Neural cell (in vitro differentiated cells): ENCODE measurements around the gene CLN6. TPM values are rescaled to one million over a fixed set of nuclear protein-coding genes. Genes with fewer than 3 reads are reported as not detected.

Experiments
- H2AFZ ChIP-seq: fragments of 200-600, 300-800 bp; sonication (generic), shearing (Covaris generic); 2 replicates; pipeline ENCODE4 v1.6.0; 2014; ENCODE audit warnings: low read depth, mild to moderate bottlenecking, antibody characterized with exemption, low read length, moderate library complexity
- H3F3A ChIP-seq: fragments of 200-600 bp; shearing (Covaris generic); 2 replicates; pipeline ENCODE4 v1.6.1; 2016; ENCODE audit warnings: mild to moderate bottlenecking, moderate library complexity, mixed read lengths, antibody characterized with exemption, low read length; ENCODE audit not compliant: insufficient read depth, poor library complexity, severe bottlenecking
- H3K27ac ChIP-seq: fragments of 200-600, 300-800 bp; sonication (generic), shearing (Covaris generic); 2 replicates; pipeline ENCODE4 v1.5.1; 2014; ENCODE audit warnings: mild to moderate bottlenecking, low read length, moderate library complexity
- H3K27me3 ChIP-seq: fragments of 300-800, 200-600 bp; sonication (generic), shearing (Covaris generic); 2 replicates; pipeline ENCODE4 v1.6.0; 2014; ENCODE audit warnings: mild to moderate bottlenecking, low read depth, low read length, moderate library complexity; ENCODE audit not compliant: insufficient read depth
- H3K36me3 ChIP-seq: fragments of 300-800, 200-600 bp; sonication (generic), shearing (Covaris generic); 2 replicates; pipeline ENCODE4 v1.5.1; 2014; ENCODE audit warnings: mild to moderate bottlenecking, antibody characterized with exemption, low read length, moderate library complexity; ENCODE audit not compliant: insufficient read depth
- H3K4me2 ChIP-seq: fragments of 300-800, 200-600 bp; sonication (generic), shearing (Covaris generic); 2 replicates; pipeline ENCODE4 v1.6.0; 2014; ENCODE audit warnings: mild to moderate bottlenecking, low read length
- H3K4me3 ChIP-seq: fragments of 300-800, 200-600 bp; sonication (generic), shearing (Covaris generic); 2 replicates; pipeline ENCODE4 v1.5.1; 2014; ENCODE audit warnings: mild to moderate bottlenecking, low read length, moderate library complexity
- H3K79me2 ChIP-seq: fragments of 200-600 bp; shearing (Covaris generic); replicated peaks from 2 replicates; pipeline ENCODE4 v1.6.0; 2014; ENCODE audit warnings: mild to moderate bottlenecking, low read length, moderate library complexity; ENCODE audit not compliant: insufficient read depth
- H3K9ac ChIP-seq: fragments of 300-800, 200-600 bp; sonication (generic), shearing (Covaris generic); 2 replicates; pipeline ENCODE4 v1.6.1; 2016; ENCODE audit warnings: mild to moderate bottlenecking, low read length, mixed read lengths
- H3K9me2 ChIP-seq: fragments of 200-600 bp; shearing (Covaris generic); 2 replicates; pipeline ENCODE4 v1.6.1; 2016; ENCODE audit warnings: mild to moderate bottlenecking, low read length, mixed read lengths; ENCODE audit not compliant: insufficient read depth
- H3K9me3 ChIP-seq: fragments of 200-600, 300-800 bp; sonication (generic), shearing (Covaris generic); 2 replicates; pipeline ENCODE4 v1.6.1; 2016; ENCODE audit warnings: mild to moderate bottlenecking, mixed run types, low read length, moderate library complexity, mixed read lengths
- H4K20me1 ChIP-seq: fragments of 200-600 bp; shearing (Covaris generic); 2 replicates; pipeline ENCODE4 v1.6.1; 2016; ENCODE audit warnings: mild to moderate bottlenecking, mixed run types; ENCODE audit not compliant: insufficient read depth
- EP300 ChIP-seq: fragments of 450-650 bp; conservative IDR thresholded peaks from 2 replicates; pipeline ENCODE4 v1.6.1; 2014; ENCODE audit warnings: antibody characterized with exemption, mild to moderate bottlenecking, moderate library complexity; ENCODE audit not compliant: poor library complexity, severe bottlenecking
- EZH2 ChIP-seq: fragments of 200-600, 300-800 bp; shearing (Covaris generic), sonication (generic); IDR thresholded peaks from 2 replicates; pipeline ENCODE4 v1.6.1; 2014; ENCODE audit warnings: antibody characterized with exemption, low read length, borderline replicate concordance, mild to moderate bottlenecking; ENCODE audit not compliant: insufficient read depth, poor library complexity, severe bottlenecking
- MXI1 ChIP-seq: fragments of 450-650 bp; conservative IDR thresholded peaks from 2 replicates; pipeline ENCODE4 v1.6.1; 2014; ENCODE audit warnings: antibody characterized with exemption, mild to moderate bottlenecking; ENCODE audit not compliant: poor library complexity, severe bottlenecking
- POLR2AphosphoS5 ChIP-seq: IDR thresholded peaks from 2 replicates; pipeline ENCODE4 v1.6.1; 2012
- RAD21 ChIP-seq: fragments of 450-650 bp; conservative IDR thresholded peaks from 2 replicates; pipeline ENCODE4 v1.6.1; 2014; ENCODE audit warnings: antibody characterized with exemption, mild to moderate bottlenecking, moderate library complexity
- SMC3 ChIP-seq: fragments of 450-650 bp; conservative IDR thresholded peaks from 2 replicates; pipeline ENCODE4 v1.6.1; 2014; ENCODE audit warnings: antibody characterized with exemption, mild to moderate bottlenecking, moderate library complexity; ENCODE audit not compliant: poor library complexity
- TAF1 ChIP-seq: IDR thresholded peaks from 2 replicates; pipeline ENCODE4 v1.6.1; 2012; ENCODE audit warnings: low read depth
- polyA plus RNA-seq: library from polyadenylated mRNA; depleted of rRNA; stranded (reverse); fragments of >200 nt; gene quantifications from 2 replicates; pipeline ENCODE4 v1.2.3, GENCODE V29; 2014
- TF ChIP-seq, protein P1 (sequence below): fragments of 450-650 bp; IDR thresholded peaks from 2 replicates; pipeline ENCODE4 v1.5.1; 2014; ENCODE audit warnings: antibody characterized with exemption, mild to moderate bottlenecking, moderate library complexity; ENCODE audit not compliant: poor library complexity, severe bottlenecking
- TF ChIP-seq, protein P2 (sequence below): IDR thresholded peaks from 2 replicates; pipeline ENCODE4 v1.6.1; 2012; ENCODE audit warnings: borderline replicate concordance

The CLN6 gene
- polyA plus RNA-seq, 1 donor from 2014 or later: 4.9 TPM

DNA sequence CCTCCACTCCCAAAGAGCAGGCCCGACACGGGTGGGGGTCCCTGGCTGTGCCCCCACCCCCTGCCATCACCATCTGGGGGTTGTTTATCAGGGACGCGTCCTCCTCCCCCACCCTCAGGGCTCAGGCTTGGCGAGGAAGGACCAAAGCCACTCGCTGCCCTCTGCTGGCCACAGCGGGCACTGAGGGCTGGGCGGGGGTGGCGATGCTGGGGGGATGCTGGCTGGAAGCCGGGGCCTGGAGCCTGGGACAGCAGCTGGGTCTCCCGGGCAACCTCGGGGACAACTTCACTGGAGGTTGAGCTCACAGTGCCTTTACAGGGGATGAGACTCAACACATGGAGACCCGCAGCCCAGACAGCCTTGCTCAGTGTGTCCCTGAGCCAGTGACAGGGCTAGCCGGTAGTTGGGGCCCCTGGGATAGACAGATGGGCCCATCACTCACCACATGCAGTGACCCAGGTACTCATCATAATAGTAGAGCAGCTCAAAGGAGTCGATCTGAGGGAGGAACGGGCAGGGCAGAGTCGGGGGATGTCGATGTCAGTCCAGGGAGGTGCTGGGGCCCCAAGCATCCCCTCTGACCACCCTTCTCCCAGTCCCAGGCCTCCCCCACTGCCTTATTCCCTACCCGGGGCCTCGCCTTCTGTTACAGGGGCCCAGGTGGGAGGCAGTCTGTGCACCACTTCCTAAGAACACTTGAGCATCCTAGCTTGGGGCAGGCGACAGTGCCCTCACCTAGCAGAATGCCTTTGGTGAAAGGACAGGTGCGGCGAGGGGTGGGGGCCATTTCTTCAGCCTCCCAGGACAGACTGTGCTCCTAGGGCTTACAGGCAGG lies 18.5 kb downstream of the CLN6 start:
- Histone ChIP-seq H2AFZ (no peak overlapping the region), H3K79me2 (no peaks in the 10 kb centered on the region), H3K27me3 (no peaks in the 10 kb centered on the region), H3K4me2 (no peak overlapping the region), H3K27ac (no peak overlapping the region), H3K4me3 (no peak overlapping the region), H3F3A (no peaks in the 10 kb centered on the region), H3K36me3 (no peaks in the 10 kb centered on the region), H3K9me2 (no peaks in the 10 kb centered on the region), H3K9ac (no peak overlapping the region), H4K20me1 (no peaks in the 10 kb centered on the region), H3K9me3 (no peaks in the 10 kb centered on the region)
- TF ChIP-seq, protein P1, sequence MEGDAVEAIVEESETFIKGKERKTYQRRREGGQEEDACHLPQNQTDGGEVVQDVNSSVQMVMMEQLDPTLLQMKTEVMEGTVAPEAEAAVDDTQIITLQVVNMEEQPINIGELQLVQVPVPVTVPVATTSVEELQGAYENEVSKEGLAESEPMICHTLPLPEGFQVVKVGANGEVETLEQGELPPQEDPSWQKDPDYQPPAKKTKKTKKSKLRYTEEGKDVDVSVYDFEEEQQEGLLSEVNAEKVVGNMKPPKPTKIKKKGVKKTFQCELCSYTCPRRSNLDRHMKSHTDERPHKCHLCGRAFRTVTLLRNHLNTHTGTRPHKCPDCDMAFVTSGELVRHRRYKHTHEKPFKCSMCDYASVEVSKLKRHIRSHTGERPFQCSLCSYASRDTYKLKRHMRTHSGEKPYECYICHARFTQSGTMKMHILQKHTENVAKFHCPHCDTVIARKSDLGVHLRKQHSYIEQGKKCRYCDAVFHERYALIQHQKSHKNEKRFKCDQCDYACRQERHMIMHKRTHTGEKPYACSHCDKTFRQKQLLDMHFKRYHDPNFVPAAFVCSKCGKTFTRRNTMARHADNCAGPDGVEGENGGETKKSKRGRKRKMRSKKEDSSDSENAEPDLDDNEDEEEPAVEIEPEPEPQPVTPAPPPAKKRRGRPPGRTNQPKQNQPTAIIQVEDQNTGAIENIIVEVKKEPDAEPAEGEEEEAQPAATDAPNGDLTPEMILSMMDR: peak; percentile 39
- TF ChIP-seq TAF1 (no peak), EZH2 (no peak), RAD21 (no peak), POLR2AphosphoS5 (no peak), EP300 (no peak), SMC3 (peak; percentile 35), MXI1 (no peak)
- TF ChIP-seq, protein P2, sequence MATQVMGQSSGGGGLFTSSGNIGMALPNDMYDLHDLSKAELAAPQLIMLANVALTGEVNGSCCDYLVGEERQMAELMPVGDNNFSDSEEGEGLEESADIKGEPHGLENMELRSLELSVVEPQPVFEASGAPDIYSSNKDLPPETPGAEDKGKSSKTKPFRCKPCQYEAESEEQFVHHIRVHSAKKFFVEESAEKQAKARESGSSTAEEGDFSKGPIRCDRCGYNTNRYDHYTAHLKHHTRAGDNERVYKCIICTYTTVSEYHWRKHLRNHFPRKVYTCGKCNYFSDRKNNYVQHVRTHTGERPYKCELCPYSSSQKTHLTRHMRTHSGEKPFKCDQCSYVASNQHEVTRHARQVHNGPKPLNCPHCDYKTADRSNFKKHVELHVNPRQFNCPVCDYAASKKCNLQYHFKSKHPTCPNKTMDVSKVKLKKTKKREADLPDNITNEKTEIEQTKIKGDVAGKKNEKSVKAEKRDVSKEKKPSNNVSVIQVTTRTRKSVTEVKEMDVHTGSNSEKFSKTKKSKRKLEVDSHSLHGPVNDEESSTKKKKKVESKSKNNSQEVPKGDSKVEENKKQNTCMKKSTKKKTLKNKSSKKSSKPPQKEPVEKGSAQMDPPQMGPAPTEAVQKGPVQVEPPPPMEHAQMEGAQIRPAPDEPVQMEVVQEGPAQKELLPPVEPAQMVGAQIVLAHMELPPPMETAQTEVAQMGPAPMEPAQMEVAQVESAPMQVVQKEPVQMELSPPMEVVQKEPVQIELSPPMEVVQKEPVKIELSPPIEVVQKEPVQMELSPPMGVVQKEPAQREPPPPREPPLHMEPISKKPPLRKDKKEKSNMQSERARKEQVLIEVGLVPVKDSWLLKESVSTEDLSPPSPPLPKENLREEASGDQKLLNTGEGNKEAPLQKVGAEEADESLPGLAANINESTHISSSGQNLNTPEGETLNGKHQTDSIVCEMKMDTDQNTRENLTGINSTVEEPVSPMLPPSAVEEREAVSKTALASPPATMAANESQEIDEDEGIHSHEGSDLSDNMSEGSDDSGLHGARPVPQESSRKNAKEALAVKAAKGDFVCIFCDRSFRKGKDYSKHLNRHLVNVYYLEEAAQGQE: no peak

DNA sequence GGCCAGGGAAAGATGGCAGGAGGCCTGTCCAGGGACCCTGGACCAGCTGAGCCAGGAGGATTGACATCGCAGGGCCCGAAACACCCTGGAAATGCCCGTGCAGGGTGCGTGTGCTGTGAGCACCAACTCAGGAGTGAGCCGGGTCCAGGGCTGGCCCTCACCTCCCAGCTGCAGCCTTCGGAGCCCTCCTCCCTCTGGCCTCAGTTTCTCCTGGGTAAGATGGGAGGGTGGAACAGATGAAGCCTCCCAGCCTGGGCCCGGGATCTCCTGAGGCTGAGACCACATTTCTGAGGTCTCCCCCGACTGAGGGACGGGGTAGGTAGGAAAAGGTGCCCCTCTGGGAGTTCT lies 19.1 kb downstream of the CLN6 start:
- TF ChIP-seq EP300 (no peak), POLR2AphosphoS5 (no peak), TAF1 (no peak)

More for the DNA sequence above, 19.1 kb downstream of the CLN6 start:
- Histone ChIP-seq H3K27ac (no peak overlapping the region), H3F3A (no peaks in the 10 kb centered on the region), H3K36me3 (no peaks in the 10 kb centered on the region), H3K79me2 (no peaks in the 10 kb centered on the region), H4K20me1 (no peaks in the 10 kb centered on the region), H3K9me2 (no peaks in the 10 kb centered on the region), H3K9ac (no peak overlapping the region), H3K4me2 (no peak overlapping the region), H2AFZ (no peak overlapping the region), H3K9me3 (no peaks in the 10 kb centered on the region), H3K4me3 (no peak overlapping the region), H3K27me3 (no peaks in the 10 kb centered on the region)
